GM21360 (cell line): ENCODE data around the gene ATF7.
A peak's percentile ranks its signal among the peaks of the same experiment; 100 is the strongest.
"Not testable (repeated sequence)": the region's sequence is repeated elsewhere in the genome, so short reads cannot be mapped to it uniquely, and the experiment has no call there.

Experiments used
- ATAC-seq: cut with Tn5 transposase; IDR thresholded peaks from one replicate; pipeline ENCODE4 v1.9.1; 2021; ENCODE audit warnings: mild to moderate bottlenecking, moderate library complexity; ENCODE audit not compliant: unreplicated experiment

ATF7 gene

GRCh38 chr12:53598971-53599370 lies 27.2 kb downstream of the ATF7 start:
- not testable (repeated sequence) for ATAC-seq

- no peak for ATAC-seq
Observed at GRCh38 chr12:53596920-53597363, 29.2 kb downstream of the ATF7 start.

GRCh38 chr12:53594897-53595615 lies 31.1 kb downstream of the ATF7 start:
- ATAC-seq, result no peak

- no peak for ATAC-seq
Observed at GRCh38 chr12:53593707-53594106, 32.5 kb downstream of the ATF7 start.

- ATAC-seq, result no peak
Observed at GRCh38 chr12:53593031-53593430, 33.2 kb downstream of the ATF7 start.

- ATAC-seq, result no peak
Observed at GRCh38 chr12:53592426-53592825, 33.8 kb downstream of the ATF7 start.

- no peak for ATAC-seq
Observed at GRCh38 chr12:53591301-53592206, 34.6 kb downstream of the ATF7 start.

GRCh38 chr12:53590652-53591051 lies 35.5 kb downstream of the ATF7 start:
- ATAC-seq, result no peak

- no peak for ATAC-seq
Observed at GRCh38 chr12:53589915-53590314, 36.3 kb downstream of the ATF7 start.

- no peak for ATAC-seq
Observed at GRCh38 chr12:53589423-53589822, 36.8 kb downstream of the ATF7 start.

GRCh38 chr12:53588123-53588522 lies 38.1 kb downstream of the ATF7 start:
- no peak for ATAC-seq

GRCh38 chr12:53586745-53587144 lies 39.4 kb downstream of the ATF7 start:
- ATAC-seq, result no peak

- peak; percentile 57 for ATAC-seq
Observed at GRCh38 chr12:53585448-53586125, 40.6 kb downstream of the ATF7 start.

- ATAC-seq, result peak; percentile 69
Observed at GRCh38 chr12:53579545-53579955, 46.6 kb downstream of the ATF7 start.

GRCh38 chr12:53578783-53579182 lies 47.4 kb downstream of the ATF7 start:
- no peak for ATAC-seq

GRCh38 chr12:53577941-53578352 lies 48.2 kb downstream of the ATF7 start:
- no peak for ATAC-seq

- no peak for ATAC-seq
Observed at GRCh38 chr12:53575502-53576249, 50.5 kb downstream of the ATF7 start.

GRCh38 chr12:53572134-53572758 lies 53.9 kb downstream of the ATF7 start:
- ATAC-seq, result no peak

- no peak for ATAC-seq
Observed at GRCh38 chr12:53571295-53571694, 54.9 kb downstream of the ATF7 start.
